BE2C (cell line): ENCODE data around the gene TPCN2.

Experiments used
- DNase-seq: peaks from one replicate; pipeline ENCODE4 v3.0.0-alpha.2; 2020
- H3K27me3 ChIP-seq: fragments of 250-450 bp; sonication (Bioruptor Pico); 2 replicates; pipeline ENCODE4 v1.5.1; 2020; ENCODE audit warnings: mild to moderate bottlenecking
- H3K36me3 ChIP-seq: fragments of 250-450 bp; sonication (Bioruptor Pico); 2 replicates; pipeline ENCODE4 v1.5.1; 2020; ENCODE audit warnings: mild to moderate bottlenecking
- H3K4me1 ChIP-seq: fragments of 250-450 bp; sonication (Bioruptor Pico); 2 replicates; pipeline ENCODE4 v1.5.1; 2020
- H3K4me3 ChIP-seq: 2 replicates; pipeline ENCODE4 v1.5.1; 2011; ENCODE audit warnings: low read depth, low read length
- H3K9me3 ChIP-seq: fragments of 250-450 bp; sonication (Bioruptor Pico); 2 replicates; pipeline ENCODE4 v1.5.1; 2020
- CTCF ChIP-seq: IDR thresholded peaks from 2 replicates; pipeline ENCODE4 v1.5.1; 2012; ENCODE audit warnings: mild to moderate bottlenecking, low read depth, low read length

The TPCN2 gene

GRCh38 chr11:69108030-69108429, 59.3 kb downstream of the TPCN2 start:
- Histone ChIP-seq H3K36me3 (no peaks in the 10 kb centered on the region; the same call in 1 of the 2 replicates), H3K4me1 (peaks cover 23% of the 10 kb centered on the region), H3K27me3 (no peaks in the 10 kb centered on the region), H3K4me3 (no peak overlapping the region), H3K9me3 (no peaks in the 10 kb centered on the region; the same call in none of the 2 replicates)
- DNase-seq, result no peak
- no peak for TF ChIP-seq CTCF

- H3K36me3 ChIP-seq, result no peaks in the 10 kb centered on the region; the same call in 1 of the 2 replicates
- H3K4me1 ChIP-seq, result peaks cover 23% of the 10 kb centered on the region
- no peak overlapping the region for H3K4me3 ChIP-seq
- DNase-seq, result no peak
- TF ChIP-seq CTCF, result no peak
- H3K9me3 ChIP-seq, result no peaks in the 10 kb centered on the region; the same call in none of the 2 replicates
- H3K27me3 ChIP-seq, result no peaks in the 10 kb centered on the region
Measured at GRCh38 chr11:69108559-69108958, 59.8 kb downstream of the TPCN2 start.

GRCh38 chr11:69109101-69109500, 60.4 kb downstream of the TPCN2 start:
- Histone ChIP-seq H3K27me3 (no peaks in the 10 kb centered on the region), H3K4me1 (peaks cover 23% of the 10 kb centered on the region), H3K36me3 (no peaks in the 10 kb centered on the region; the same call in 1 of the 2 replicates), H3K9me3 (no peaks in the 10 kb centered on the region; the same call in none of the 2 replicates), H3K4me3 (no peak overlapping the region)
- no peak for DNase-seq
- no peak for TF ChIP-seq CTCF

GRCh38 chr11:69110451-69110850, 61.7 kb downstream of the TPCN2 start:
- H3K27me3 ChIP-seq, result no peaks in the 10 kb centered on the region
- TF ChIP-seq CTCF, result no peak
- H3K4me3 ChIP-seq, result no peak overlapping the region
- no peaks in the 10 kb centered on the region; the same call in 1 of the 2 replicates for H3K36me3 ChIP-seq
- peaks cover 16% of the 10 kb centered on the region for H3K4me1 ChIP-seq
- no peak for DNase-seq
- H3K9me3 ChIP-seq, result no peaks in the 10 kb centered on the region; the same call in none of the 2 replicates

- TF ChIP-seq CTCF, result no peak
- no peaks in the 10 kb centered on the region for H3K27me3 ChIP-seq
Measured at GRCh38 chr11:69111624-69112542, 63.2 kb downstream of the TPCN2 start.

GRCh38 chr11:69113226-69113625, 64.5 kb downstream of the TPCN2 start:
- no peaks in the 10 kb centered on the region; the same call in 1 of the 2 replicates for H3K36me3 ChIP-seq
- H3K9me3 ChIP-seq, result no peaks in the 10 kb centered on the region; the same call in none of the 2 replicates
- H3K4me1 ChIP-seq, result no peaks in the 10 kb centered on the region
- no peak overlapping the region for H3K4me3 ChIP-seq
- no peak for TF ChIP-seq CTCF
- no peaks in the 10 kb centered on the region for H3K27me3 ChIP-seq
- DNase-seq, result no peak

More at GRCh38 chr11:69111624-69112542, 63.2 kb downstream of the TPCN2 start:
- no peaks in the 10 kb centered on the region; the same call in 1 of the 2 replicates for H3K36me3 ChIP-seq
- H3K4me1 ChIP-seq, result peaks cover 2% of the 10 kb centered on the region; the same call in 1 of the 2 replicates
- no peaks in the 10 kb centered on the region; the same call in none of the 2 replicates for H3K9me3 ChIP-seq
- no peak for DNase-seq
- no peak overlapping the region for H3K4me3 ChIP-seq
